OCI-LY3 (cell line): ENCODE measurements around the gene TRAPPC12.

Source experiments
- EZH2phosphoT487 ChIP-seq: fragments of 200-600 bp; shearing (Covaris generic); IDR thresholded peaks from 2 replicates; pipeline ENCODE4 v1.6.1; 2018; ENCODE audit warnings: antibody characterized with exemption, mixed run types, low read depth
- TF ChIP-seq, protein P1 (sequence below): fragments of 200-600, 300-600 bp; sonication (generic); IDR thresholded peaks from 2 replicates; pipeline ENCODE4 v1.5.1; 2014; ENCODE audit warnings: antibody characterized with exemption, low read length, low read depth

DNA sequence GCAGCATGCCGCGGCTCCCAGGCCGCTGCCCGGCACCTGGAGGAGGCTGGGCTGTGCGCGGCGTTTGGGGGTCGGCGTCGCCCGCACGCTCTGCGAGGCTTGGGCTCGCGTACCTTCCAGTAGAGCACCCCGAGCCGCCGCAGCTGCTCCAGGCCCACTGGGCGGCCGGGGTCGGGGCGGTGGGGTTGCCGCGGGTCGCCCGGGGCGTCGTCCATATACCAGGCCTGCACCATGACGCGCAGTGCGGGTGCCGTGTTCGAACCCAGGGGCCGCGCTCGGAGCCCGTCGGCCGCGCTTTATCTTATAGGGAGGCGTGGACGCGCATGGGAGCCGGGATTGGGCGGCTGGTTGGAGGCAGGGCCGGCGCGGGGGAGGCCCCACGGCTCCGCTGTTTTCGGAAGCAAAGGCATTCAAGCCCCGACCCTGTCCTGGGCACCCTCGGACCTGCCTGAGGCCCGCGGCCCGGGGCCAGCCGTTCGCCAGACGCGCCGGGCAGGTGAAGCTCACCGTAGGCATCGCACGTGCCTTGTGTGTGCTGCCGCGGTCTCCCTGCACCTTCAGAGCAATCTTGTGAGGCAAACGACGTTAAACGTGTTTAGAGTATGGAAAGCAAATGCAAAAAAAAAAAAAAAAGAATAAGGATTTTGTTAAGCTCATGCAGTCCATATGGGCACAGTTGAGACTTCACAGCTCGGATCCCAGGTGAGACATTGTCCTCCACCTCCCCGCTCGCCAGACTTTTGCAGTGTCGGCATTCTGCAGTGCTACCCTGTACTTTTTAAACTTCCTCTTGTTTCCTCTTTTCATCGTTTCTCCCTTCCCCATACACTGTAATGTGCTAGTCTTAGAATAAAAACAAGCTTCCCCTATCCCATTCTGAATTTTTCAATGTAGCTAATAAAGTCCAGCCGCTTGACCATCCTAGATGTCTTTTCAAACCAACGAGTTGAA is 140.0 kb downstream of the TRAPPC12 start, which contains the start of gene ADI1:
- TF ChIP-seq, protein P1, sequence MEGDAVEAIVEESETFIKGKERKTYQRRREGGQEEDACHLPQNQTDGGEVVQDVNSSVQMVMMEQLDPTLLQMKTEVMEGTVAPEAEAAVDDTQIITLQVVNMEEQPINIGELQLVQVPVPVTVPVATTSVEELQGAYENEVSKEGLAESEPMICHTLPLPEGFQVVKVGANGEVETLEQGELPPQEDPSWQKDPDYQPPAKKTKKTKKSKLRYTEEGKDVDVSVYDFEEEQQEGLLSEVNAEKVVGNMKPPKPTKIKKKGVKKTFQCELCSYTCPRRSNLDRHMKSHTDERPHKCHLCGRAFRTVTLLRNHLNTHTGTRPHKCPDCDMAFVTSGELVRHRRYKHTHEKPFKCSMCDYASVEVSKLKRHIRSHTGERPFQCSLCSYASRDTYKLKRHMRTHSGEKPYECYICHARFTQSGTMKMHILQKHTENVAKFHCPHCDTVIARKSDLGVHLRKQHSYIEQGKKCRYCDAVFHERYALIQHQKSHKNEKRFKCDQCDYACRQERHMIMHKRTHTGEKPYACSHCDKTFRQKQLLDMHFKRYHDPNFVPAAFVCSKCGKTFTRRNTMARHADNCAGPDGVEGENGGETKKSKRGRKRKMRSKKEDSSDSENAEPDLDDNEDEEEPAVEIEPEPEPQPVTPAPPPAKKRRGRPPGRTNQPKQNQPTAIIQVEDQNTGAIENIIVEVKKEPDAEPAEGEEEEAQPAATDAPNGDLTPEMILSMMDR, result no peak
- TF ChIP-seq EZH2phosphoT487, result no peak
